HG02763 (cell line): Measurements from ENCODE around the gene DCLK1.

Experiments used
- ATAC-seq: cut with Tn5 transposase; IDR thresholded peaks from one replicate; pipeline ENCODE4 v1.9.1; 2021; ENCODE audit warnings: mild to moderate bottlenecking, moderate library complexity; ENCODE audit not compliant: unreplicated experiment

DCLK1 gene

DNA sequence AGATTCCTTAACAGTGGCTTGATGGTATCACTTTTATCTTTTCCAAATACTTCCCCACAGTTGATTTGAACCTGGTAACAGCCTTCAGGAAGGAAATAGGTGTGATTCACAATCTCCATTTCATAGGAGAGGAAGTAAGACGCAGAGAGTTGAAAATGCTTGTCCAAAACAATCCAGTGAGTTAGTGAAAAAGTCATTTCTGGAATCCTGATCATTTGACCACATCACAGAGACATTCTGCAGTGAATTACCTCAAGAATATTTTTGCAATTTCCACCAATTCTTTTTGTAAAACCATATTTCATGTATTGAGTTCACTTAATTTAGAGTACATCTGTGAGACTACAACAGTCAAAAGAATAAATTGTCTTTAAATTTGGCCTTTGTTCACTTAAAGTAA, 292.8 kb downstream of the DCLK1 start:
- no peak for ATAC-seq

DNA sequence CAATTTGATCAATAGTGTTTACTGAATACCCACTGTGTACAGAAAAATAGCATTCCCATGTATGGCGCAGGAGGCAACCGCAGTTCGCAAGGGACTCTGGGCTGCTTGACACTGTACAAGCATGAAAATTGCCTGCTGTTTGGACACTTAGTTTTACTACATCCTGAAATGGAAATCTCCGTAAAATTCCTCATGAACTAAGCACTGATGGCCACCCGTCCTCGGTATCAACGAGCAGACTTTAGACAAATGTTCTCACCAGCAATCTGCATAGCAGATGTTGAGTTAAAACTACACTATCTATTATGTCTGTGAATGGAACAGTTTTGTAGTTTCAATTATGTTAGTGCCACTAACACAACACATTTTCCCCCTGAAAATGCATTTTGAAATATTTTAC, 294.7 kb downstream of the DCLK1 start:
- no peak for ATAC-seq

DNA sequence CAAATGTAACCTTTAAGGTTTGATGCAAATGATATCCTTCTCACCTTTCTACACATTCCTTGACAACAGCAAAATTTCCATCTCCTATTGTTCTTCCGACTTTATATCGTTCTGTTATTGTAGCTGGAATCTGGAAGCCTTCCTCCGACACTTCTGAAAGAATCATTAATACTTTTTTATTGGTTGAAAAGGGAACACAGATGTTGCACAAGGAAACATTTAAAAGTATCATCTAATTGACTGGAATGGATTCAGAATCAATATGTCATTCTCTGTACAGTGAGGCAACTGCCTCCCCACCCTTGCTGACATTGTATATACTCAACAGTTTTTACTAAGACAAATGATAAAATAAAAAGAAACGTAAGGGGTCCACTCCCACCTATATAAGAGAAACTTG, 295.2 kb downstream of the DCLK1 start:
- ATAC-seq, result no peak

DNA sequence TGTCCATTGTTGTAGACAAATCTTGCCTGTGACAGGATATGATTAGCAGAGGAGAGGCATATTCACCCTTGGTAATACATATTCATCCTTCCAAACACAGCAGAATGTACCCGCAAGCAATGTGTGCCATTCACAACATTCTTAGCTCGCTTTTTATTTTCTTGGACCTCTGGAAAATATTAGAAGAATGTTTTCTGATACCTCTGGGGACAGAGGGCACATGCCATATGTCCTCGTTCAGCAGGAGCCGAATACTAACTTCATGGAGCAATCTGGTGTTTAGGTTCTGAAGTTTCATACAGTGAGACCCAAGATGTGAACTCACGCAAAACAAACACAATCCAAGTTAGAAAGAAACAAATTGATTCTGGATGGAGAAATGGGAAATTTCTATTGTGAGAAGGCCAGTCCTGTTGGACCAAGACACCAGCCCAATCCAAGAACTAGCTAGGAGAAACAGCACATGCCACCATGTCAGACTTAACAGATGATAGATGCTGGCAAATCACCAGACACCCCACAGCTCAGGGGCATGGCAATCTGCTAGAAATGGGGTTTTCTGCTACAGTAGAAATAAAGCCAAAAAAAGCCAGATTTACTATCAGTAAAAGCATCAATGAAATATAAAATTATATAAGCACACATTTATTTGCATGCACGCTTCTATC, 297.4 kb downstream of the DCLK1 start:
- no peak for ATAC-seq

DNA sequence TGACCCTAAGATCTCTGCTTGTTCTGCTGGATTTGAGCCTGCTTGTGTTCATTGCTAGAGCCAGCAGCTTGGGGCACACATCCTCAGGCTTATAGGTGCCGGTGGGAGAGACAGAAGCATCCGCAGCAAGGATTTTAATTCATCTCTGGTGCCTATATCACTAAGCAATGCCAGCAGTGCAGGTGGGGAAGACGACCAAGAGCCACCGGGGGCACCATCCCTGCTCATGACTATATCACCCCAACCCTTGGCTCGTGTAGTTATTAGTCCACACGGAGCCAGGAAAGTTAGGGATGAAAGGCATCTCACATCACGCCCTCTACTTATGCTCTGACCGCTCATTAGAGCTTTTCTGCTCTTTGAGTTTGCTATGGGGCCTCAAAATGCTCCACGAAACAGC, 298.2 kb downstream of the DCLK1 start:
- ATAC-seq, result no peak

DNA sequence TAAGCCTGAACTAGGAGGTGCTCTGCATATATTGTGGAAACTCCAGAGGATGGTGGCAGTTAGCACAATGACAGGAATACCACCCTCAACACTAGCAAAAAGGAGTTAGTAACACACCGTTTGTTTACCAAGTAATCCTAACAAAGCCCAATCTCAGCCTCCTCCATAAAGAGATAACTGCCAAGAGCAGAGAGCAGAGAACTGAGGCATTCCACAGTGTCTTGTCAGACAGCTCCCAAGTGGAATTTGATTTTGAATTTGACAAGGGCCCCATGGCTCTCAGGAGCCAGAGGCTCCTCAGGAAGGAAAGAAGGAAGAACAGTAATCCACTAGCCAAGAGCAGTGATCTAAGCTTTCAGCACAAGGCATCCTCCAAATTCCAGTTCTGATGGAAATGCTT, 298.6 kb downstream of the DCLK1 start:
- ATAC-seq, result no peak

DNA sequence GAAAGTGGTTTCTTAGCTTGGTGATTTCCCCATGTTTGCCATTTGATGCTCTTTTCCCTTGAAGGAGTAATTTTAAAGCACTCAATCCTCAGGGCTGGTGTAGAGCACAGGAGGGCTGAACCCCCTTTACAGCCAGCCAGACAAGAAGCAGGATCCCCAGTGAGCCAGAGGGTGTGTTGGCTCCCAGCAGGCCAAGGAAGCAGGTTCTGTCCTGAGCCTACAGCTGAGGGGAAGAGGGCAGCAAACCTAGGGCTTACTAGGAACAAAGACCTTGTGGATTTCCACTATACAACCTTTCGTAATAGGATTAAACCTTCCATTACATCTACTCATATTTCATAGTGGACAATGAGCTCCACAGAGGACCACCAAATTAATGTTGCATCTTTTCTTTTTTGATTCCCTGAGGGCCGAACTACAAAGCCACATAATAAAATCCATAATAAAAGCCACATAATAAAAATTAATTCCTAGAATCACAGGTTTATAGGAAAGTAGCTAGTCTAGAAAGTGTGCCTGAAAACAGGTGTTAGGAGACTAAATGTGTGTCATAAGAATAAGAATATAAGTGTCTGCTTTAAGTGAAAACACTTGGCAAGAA, 300.2 kb downstream of the DCLK1 start:
- no peak for ATAC-seq

DNA sequence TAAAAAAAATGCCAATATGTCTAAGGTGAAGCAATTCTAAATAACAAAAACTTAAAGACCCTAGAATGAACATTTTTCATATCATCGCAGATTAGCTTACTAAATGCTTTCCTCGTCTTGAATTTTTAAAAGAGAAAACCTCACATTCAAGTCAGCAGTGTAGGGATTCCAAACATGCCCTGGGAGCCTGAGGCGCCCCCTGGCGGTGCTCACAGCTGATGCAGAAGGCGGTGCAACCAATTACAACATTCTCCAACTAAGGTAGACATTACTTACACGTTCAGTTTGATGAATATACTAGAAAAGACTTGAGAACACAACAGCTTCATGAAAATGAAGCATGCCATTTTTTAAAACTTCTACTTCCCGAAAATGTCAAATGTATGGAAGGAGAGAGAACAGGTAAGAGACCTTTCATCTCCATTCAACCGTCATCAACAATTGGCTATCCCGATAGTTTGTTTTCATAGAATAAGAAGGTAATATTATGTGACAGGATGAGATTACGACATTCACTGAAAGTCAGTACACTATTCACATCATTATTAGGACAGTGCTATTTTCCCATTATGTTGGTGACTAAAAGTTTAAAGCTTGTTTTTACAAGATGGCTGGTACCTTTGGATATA, 304.4 kb downstream of the DCLK1 start:
- ATAC-seq, result no peak

DNA sequence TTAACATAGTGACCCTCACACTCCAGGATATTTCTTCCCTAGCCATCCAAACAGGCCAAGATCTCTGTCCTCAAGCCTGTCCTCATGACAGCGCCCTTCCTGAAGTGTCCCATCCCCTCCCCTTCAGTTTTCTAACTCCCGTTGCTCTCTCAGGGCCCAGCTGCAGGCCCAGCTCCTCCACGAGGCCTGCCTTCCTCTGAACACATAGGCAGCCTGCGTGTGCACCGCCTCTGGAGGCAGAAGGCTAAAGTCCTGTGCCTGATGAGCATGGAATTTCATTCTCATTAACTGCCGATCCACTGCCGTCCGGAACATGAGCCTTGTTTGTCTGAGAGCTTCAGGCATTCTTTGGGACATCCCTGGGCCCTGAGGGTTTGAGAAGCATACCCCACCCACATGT, 306.4 kb downstream of the DCLK1 start:
- ATAC-seq, result no peak

DNA sequence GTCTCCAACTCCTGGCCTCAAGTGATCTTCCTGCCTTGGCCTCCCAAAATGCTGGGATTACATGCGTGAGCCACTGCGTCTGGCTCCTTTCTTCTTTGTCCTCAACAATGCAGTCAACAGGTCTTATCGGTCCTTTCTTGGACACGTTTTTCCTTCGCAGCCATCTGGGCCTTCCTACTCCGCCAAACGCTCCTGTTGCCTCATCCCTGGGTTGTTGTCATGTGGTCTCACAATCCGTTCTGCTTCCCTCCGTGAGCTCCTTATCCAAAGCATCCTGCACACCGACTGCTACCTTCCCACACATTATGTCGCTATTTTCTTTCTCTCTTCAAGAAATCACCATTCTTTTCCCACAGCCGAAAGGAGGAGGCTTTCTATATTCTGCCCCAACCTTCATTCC, 306.8 kb downstream of the DCLK1 start:
- no peak for ATAC-seq

DNA sequence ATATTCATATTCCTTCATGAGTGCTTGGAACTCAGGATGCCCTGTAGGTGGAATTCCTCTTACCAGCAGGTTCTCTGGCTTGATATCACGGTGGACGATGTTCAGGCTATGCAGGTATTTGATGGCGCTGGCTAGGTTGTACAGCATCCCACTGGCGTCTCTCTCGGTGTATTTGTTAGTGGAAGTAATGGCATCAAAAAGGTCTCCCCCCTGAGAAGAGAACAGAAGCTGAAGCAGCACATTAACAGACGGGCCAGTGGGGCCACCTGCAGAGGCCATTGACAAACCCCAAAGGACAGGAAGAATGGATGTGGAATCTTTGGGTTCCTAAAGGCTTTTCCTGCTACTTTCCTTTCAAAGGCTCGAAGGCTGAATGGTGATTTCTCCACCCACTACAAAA, 308.5 kb downstream of the DCLK1 start:
- ATAC-seq, result no peak

DNA sequence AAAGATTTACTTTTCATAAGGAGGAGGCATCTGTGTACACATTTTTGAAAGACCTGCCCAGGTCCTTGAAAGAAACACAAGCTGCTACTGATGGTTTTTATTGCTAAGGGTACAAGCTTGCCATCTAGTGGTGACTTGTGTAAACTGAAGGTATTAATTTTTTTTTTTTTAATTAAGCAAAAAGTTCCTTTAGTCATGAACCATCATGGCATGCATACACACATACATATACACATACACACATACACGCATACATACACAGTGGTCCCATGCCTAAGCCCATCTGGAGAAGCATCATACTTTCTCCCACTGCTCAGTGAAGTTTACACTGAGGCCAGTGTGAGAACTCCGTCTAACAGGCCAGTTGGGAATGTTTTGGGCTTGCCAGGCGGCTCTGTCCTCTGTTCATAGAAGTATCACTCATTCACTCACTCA, 312.5 kb downstream of the DCLK1 start:
- no peak for ATAC-seq

DNA sequence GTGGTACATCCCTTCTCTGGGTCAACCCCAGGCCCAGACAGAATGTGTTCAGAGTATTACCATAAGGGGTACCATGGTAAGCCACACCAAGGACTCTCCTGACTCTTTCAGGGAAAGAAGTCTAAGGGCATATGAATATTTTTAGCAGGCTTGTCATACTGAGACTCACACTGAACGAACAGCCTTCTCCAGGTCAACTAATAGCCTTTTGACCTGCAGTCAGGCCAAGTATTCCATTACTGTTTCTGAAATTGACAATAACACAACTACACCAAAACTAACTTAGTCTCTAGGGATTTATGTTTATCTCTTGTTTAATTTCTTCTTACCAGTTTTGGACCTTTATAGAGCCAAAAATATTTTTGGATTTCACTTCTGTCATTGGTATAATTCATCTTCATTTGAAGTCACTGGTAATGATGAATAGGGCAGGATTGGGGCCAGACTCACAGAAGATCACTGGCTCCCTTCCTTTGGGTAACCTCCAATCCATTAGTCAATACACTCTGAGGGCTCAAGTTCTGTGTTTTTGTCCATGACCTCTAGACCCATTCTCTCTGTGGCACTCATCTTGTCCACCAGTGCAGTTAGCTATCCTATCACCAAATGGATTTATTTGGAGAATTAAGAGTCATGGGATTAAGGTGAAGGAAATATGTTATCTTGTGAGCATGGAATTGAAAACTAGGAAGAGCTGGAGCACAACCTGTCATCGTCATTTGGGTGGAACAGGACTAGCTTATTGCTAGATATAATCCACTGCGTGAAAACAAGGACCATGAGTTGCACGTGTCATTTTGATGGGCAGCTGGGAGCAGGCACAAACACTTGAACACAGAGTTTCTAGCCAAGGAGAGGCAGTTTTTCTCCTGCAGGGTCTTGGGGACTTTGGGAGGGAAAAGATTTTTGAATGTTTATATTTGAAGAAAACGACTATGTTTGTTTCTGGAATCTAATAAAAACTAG, 313.3 kb downstream of the DCLK1 start:
- ATAC-seq, result no peak

DNA sequence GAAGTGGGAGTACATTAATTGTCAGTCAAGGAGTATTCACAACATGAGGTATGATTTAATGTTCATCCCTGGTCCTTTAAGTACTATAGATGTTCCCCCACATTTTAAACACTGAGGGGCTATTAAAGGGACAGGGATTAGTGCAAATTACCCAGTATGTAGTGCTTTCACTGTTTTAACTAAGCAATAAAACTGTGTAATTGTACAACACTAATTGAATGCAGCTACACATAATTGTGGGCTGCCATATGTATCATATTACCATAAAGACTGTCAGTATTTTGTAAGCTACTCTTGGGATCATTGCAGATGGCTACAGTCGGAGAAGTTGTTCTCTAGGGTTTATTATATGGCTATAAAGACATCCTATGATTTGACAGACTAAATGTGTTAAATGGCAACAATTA, 316.6 kb downstream of the DCLK1 start:
- no peak for ATAC-seq

DNA sequence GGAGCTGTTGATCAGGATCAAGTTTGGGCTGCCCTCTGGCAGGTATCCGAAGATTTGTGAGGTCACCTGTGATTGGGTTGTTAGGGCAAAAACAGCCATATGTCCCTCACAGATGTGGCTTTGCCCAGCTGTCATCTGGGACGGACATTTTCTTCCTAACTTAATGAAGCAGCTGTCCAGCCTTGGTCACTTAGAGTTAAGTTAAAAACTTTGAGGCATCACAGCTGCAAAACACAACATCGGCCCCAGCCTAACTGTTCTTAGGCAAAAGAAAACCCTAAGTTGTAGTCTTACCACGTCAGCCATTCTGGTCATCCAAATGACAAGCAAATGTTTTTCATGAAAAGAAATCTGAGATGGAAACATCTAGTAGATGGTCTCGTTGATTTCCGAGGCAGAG, 318.4 kb downstream of the DCLK1 start:
- no peak for ATAC-seq

DNA sequence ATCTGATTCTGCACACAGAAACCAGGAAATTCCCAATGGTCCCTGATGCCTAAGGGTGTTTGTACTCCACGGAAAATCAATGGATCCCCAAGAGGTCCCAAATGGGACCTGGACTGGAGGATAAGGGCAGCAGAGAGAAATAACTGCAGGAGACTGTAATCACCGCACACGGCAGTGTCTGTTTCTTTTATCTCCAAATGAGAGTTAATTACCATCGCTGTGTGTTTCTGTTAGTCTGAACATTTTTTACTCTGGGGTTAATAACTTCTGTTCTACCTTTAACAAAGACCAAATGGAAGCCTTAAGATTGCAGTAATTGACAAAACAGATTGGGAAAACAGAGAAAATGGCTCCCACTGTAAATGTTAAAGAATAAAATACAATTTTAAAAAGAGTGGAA, 320.9 kb downstream of the DCLK1 start:
- no peak for ATAC-seq

DNA sequence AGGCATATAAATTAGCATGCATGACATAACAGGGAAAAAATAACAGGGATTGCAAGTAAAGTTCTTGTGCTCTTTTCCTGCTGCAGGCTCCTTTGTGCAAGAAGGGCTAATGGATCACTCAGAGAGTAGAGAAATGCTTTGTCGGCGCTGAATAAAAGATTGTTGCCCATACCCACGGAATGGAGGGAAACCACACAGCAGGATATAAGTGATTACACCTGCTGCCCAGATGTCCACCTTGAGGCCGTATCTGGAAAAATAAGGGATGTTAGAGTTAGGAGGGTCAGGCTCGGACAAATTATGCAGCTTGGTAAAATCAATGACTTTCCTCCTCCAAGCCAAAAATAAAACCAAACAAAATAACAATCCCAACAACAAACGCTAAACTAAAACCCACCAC, 322.3 kb downstream of the DCLK1 start:
- no peak for ATAC-seq

DNA sequence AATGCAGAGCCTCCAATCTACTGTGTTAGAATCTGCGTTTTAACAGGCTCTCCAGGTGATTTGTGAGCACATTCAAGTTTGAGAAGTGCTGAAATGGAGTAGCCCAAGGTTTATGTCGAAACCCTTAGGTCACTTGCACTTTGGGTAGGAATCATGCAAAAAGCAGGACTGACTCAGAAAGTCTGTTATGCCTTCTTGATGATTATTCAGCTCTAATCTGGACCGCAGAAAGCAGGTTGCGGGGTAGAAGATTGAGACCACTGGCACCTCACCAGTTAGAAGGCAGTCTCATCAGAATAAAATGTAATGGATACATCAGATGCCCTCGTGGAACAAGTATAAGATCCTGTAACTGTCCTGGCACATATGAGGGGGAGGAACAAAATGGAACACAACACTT, 326.3 kb downstream of the DCLK1 start:
- no peak for ATAC-seq

DNA sequence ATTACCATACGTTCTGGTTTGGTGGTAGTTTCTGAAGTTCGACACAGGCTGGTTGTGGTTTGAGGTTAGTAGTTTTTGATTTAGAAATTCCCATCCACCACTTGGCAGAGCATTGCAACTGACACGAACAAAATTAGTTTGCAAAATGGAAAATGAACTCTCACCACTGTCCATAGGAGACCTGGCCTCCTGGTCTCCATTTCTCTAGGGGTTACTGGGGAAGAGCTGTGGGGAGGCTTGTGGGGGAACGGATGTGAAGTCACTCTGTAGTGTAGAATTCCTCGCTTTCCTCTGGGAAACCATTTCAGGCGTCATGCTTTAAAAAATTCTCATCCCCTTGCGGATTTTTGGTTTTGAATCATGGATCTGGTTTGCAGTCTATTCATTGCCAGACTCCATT, 333.2 kb downstream of the DCLK1 start:
- ATAC-seq, result no peak

DNA sequence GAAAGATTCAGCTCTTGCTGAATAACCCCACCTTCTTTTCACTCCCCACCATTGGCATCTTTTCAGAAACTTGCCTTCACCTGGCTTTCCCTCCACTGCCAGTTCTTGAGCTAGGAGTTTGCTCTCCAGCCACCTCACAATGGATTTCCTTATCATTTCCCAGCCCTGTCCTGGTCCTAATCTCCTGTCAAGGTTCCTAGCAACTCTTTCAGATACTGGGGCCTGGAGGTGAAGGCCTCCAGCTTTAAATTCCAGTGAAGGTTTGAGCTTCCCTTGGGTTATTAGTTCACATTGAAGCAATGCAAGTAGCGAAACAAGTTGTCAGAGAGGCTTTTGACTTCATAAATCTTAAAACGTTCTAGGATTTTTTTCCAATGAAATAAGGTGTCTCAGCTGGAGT, 333.9 kb downstream of the DCLK1 start:
- no peak for ATAC-seq

DNA sequence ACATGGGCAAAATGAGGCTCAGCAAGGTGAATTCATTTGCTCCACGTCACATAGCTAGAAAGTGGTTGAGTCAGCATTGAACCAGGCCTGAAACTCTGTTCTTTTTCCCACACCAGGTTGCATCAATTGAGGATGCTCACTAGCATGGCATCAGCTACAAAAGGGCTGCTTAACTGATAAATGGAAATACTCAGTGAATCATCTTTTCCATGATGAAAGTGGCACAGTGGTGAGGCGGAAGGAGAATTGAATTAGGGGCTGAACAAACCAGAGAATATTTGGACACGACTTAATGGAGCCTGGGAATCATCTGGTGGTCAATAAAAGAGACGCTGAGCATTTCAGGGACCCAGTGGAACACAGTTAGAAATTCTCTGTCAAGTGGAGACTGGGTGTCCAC, 334.6 kb downstream of the DCLK1 start:
- ATAC-seq, result no peak
